HFF-Myc (cell line): ENCODE data around the gene GREM2.

Experiments
- DNase-seq: peaks from one replicate; pipeline ENCODE4 v3.0.0-alpha.2; 2011; ENCODE audit warnings: low read depth; ENCODE audit errors: extremely low read depth
- H3K4me3 ChIP-seq: replicated peaks from 2 replicates; pipeline ENCODE4 v1.5.1; 2011; ENCODE audit warnings: low read depth, mild to moderate bottlenecking, control low read depth, low read length
- TF ChIP-seq, protein P1 (sequence below): IDR thresholded peaks from 2 replicates; pipeline ENCODE4 v1.5.1; 2012; ENCODE audit warnings: mild to moderate bottlenecking, low read depth, low read length, control low read depth; ENCODE audit errors: missing control alignments

The GREM2 gene

DNA sequence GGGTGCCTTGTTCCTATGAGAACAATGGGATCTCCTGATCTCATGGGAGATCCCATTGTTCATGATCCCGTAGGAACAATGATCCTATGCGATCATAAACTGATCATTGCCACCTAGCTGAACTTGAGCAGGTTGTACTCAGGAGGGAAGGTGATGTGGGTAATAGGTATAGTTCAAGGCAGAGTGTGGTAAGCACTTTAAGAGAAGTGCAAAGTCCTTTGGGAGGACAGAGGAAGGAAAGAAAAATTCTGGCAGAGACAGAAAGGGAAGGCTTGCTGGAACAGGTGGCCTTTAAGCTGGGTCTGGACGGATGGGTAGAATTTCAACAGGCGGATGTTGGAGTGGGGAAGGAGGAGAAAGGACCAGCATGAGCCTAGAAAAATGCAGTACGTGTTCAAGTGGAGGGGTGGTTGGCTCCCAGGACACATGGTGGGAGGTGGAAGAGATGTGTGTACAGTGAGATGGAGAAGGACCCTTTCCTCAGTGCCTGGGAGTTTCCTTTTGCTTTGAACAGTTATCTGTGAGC is 22.3 kb downstream of the GREM2 start:
- H3K4me3 ChIP-seq, result no peak overlapping the region
- TF ChIP-seq, protein P1, sequence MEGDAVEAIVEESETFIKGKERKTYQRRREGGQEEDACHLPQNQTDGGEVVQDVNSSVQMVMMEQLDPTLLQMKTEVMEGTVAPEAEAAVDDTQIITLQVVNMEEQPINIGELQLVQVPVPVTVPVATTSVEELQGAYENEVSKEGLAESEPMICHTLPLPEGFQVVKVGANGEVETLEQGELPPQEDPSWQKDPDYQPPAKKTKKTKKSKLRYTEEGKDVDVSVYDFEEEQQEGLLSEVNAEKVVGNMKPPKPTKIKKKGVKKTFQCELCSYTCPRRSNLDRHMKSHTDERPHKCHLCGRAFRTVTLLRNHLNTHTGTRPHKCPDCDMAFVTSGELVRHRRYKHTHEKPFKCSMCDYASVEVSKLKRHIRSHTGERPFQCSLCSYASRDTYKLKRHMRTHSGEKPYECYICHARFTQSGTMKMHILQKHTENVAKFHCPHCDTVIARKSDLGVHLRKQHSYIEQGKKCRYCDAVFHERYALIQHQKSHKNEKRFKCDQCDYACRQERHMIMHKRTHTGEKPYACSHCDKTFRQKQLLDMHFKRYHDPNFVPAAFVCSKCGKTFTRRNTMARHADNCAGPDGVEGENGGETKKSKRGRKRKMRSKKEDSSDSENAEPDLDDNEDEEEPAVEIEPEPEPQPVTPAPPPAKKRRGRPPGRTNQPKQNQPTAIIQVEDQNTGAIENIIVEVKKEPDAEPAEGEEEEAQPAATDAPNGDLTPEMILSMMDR, result no peak
- DNase-seq, result no peak

- TF ChIP-seq, protein P1, result no peak
- no peak for DNase-seq
- H3K4me3 ChIP-seq, result no peak overlapping the region
Measured at GRCh38 chr1:240586006-240586405, 25.9 kb downstream of the GREM2 start.

DNA sequence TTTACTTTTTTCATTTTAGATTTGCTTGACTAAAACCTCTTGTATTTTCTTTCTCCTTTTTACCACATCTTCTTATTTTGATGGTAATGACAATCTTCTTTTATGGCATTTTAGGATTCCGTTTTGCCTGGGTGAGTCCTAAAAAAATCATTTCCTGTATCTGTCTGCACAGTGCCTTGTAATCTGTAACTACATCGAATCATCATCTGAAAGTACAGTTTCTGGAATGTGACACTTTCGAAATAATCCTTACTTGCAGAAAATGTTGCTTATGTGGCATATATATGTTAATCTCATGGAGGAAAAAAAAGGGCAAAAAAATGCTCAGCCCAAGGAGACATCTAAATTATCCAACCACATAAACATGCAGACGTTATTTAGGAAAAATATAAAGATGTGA is 29.0 kb downstream of the GREM2 start:
- TF ChIP-seq, protein P1, result no peak
- DNase-seq, result no peak
- H3K4me3 ChIP-seq, result no peak overlapping the region

GRCh38 chr1:240579511-240579910 is 32.4 kb downstream of the GREM2 start:
- no peak for DNase-seq
- H3K4me3 ChIP-seq, result no peak overlapping the region
- TF ChIP-seq, protein P1, result no peak

DNA sequence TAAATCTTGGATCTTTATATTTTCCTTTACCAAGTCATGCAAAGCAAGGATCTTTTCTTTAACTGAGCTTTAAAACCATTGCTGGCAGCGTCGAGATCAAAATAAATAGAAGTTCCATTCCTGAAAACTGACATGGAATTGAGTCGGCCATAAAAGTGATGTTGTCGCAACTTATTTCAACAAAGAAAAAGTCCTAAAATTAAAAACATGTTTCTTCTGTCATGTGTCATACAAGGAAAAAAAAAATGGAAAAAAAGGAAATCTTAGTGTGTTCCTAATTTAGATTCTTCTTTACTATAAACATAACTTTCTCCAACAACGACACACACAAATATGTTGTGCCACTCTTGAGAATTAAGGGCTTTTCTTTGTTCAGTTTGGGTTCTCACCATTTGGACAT is 34.9 kb downstream of the GREM2 start:
- TF ChIP-seq, protein P1, result no peak
- no peak for DNase-seq
- H3K4me3 ChIP-seq, result no peak overlapping the region

- no peak for DNase-seq
- TF ChIP-seq, protein P1, result no peak
- H3K4me3 ChIP-seq, result no peak overlapping the region
Measured at GRCh38 chr1:240575981-240576662, 35.8 kb downstream of the GREM2 start.
